Sigmoid colon (tissue), 7 donors: ENCODE measurements around the gene KCNJ12. TPM values are rescaled to one million over a fixed set of nuclear protein-coding genes. Genes with fewer than 3 reads are reported as not detected.
"Not testable (repeated sequence)": the region's sequence is repeated elsewhere in the genome, so short reads cannot be mapped to it uniquely, and the experiment has no call there.

Experiments
- DNase-seq: peaks from one replicate; pipeline ENCODE4 v3.0.0-alpha.2; 2019
- H3K27ac ChIP-seq, 4 donors: fragments of 200-600 bp; sonication (generic); one replicate each; pipeline ENCODE4 v1.5.1; 2016 to 2019; ENCODE audit warnings: mild to moderate bottlenecking in 1 of 4
- H3K27me3 ChIP-seq, 3 donors: fragments of 200-600 bp; sonication (generic); one replicate each; pipeline ENCODE4 v1.5.1; 2019; ENCODE audit warnings: mild to moderate bottlenecking in 1 of 3
- H3K36me3 ChIP-seq, 4 donors: fragments of 200-600 bp; sonication (generic); one replicate each; pipeline ENCODE4 v1.5.1; 2016 to 2019
- H3K4me1 ChIP-seq, 4 donors: fragments of 200-600 bp; sonication (generic); one replicate each; pipeline ENCODE4 v1.5.1; 2017 to 2019
- H3K4me3 ChIP-seq, 4 donors: fragments of 200-600 bp; sonication (generic); one replicate each; pipeline ENCODE4 v1.5.1; 2017 to 2019; ENCODE audit warnings: mild to moderate bottlenecking in 2 of 4, moderate library complexity in 1 of 4
- H3K9me3 ChIP-seq, 4 donors: fragments of 200-600 bp in 3 of 4; sonication (generic) in 3 of 4; one replicate each; pipeline versions ENCODE4 v1.5.1 to v1.6.1; 2013 to 2019
- CTCF ChIP-seq, 4 experiments: fragments of 450-650 bp in 3 of 4; fragments of 200-600 bp in 1 of 4; IDR thresholded peaks; one replicate each; pipeline ENCODE4 v1.5.1; 2016 to 2019; ENCODE audit warnings: antibody characterized with exemption in 4 of 4, mild to moderate bottlenecking in 3 of 4, moderate library complexity in 2 of 4
- EP300 ChIP-seq, 4 donors: sonication (generic); formaldehyde crosslinking; IDR thresholded peaks; one replicate each; pipeline ENCODE4 v1.6.1; 2017; ENCODE audit warnings: antibody characterized with exemption in 4 of 4
- POLR2A ChIP-seq, 2 donors: fragments of 450-650 bp; IDR thresholded peaks; one replicate each; pipeline ENCODE4 v1.6.1; 2016; ENCODE audit warnings: antibody characterized with exemption in 2 of 2, mild to moderate bottlenecking in 2 of 2, moderate library complexity in 2 of 2
- POLR2AphosphoS5 ChIP-seq, 4 donors: sonication (generic); formaldehyde crosslinking; IDR thresholded peaks; one replicate each; pipeline ENCODE4 v1.6.1; 2017; ENCODE audit warnings: antibody characterized with exemption in 4 of 4
- WGBS, 2 donors: extraction: QIAGEN DNeasy Blood & Tissue Kit; methylation state at CpG; one replicate each; pipeline ENCODE4 v1.1.7; 2013; 5-methylcytosine and 5-hydroxymethylcytosine counted together
- intact Hi-C: fragments of 100-400 bp; cut with DNase I; formaldehyde crosslinking; loops from one replicate; pipeline ENCODE4 v1.15.1; 2023
- polyA plus RNA-seq, 3 donors: library from polyadenylated mRNA; stranded (reverse); fragments of 200-250 nt; gene quantifications; one replicate each; pipeline ENCODE4 v1.2.3, GENCODE V29; 2013
- total RNA-seq, 4 donors: library from RNA; depleted of rRNA; stranded (reverse); fragments of >200 nt; gene quantifications; one replicate each; pipeline ENCODE4 v1.1.0, GENCODE V29; 2016
- donor health status: healthy with polysubstance abuse.
- donor health status: Bipolar disorder and iron deficiency.
- donor health status: healthy.

Gene KCNJ12
- total and polyA plus RNA-seq, 7 donors: 0.23 to 2.2 (median 0.60) TPM

- H3K27ac ChIP-seq, intact Hi-C loops, H3K4me3 ChIP-seq, H3K4me1 ChIP-seq, H3K27me3 ChIP-seq, H3K9me3 ChIP-seq, H3K36me3 ChIP-seq, DNase-seq: not testable (repeated sequence)
- 80 to 85% methylated on average over 3 of the region's 5 CpGs for WGBS, 2 donors
These were observed 62.8 kb downstream of the KCNJ12 start for GRCh38 chr17:21439015-21439336.

DNA sequence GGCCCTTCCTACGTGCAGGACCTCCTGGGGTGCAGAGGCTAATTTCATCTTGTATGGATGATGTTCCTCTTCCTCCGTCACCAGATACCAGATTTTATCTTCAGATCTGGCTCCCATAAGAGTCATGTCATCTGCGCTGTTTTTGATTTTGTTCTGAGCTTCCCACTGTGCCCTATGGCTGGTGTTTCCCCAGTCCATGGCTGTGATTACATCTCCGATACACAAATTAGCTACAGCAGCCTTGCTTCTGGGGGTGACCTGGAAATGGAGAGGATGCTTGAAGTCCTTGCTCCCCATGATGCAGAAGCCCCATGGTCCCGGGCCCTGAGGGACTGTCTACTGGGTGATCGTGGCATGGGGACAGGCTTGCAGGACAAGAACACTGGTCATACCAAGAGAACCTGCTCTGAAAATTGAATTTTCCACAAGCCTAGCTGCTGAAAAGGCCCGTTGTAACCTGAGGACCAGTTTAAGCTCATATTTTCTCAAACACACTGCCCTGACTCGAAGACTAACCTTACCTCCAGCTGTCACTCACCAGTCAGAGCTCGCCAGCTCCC is 69.0 kb downstream of the KCNJ12 start:
- Histone ChIP-seq H3K4me3 (no peak overlapping the region), H3K27me3 (no peaks in the 10 kb centered on the region), H3K27ac (no peak overlapping the region), H3K36me3 (no peaks in the 10 kb centered on the region), H3K4me1 (no peaks in the 10 kb centered on the region), H3K9me3 (no peaks in the 10 kb centered on the region)
- no peak for DNase-seq
- intact Hi-C loops: no loop called here
- WGBS, 2 donors: 84% methylated on average over 9 of the region's 9 CpGs
- TF ChIP-seq POLR2AphosphoS5 (IDR thresholded peaks at IDR 0.05) (no peak), POLR2A (IDR thresholded peaks at IDR 0.05) (no peak)

DNA sequence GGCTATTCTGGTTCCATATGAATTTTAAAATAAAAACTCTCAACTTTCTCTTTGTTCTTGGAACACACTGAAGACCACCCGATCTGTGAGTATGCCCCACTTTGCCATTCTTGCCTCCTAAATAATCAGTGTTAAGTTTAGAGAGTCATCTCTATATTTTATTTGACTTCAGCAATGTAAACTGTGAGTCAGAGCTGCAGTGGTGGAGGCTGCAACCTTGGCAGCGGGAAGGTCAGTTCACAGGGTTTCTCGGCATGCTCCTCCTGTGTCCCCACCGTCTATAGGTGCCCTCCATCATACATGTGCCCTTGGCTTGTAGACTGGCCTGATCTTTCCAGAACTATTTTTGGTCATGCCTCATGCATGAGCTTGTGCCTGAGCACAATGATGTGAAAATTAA is 71.4 kb downstream of the KCNJ12 start:
- H3K9me3 ChIP-seq, H3K4me3 ChIP-seq, H3K4me1 ChIP-seq, intact Hi-C loops, H3K27ac ChIP-seq, H3K36me3 ChIP-seq, DNase-seq, H3K27me3 ChIP-seq: not testable (repeated sequence)
- 77 to 90% methylated on average over 4 of the region's 4 CpGs for WGBS, 2 donors

DNA sequence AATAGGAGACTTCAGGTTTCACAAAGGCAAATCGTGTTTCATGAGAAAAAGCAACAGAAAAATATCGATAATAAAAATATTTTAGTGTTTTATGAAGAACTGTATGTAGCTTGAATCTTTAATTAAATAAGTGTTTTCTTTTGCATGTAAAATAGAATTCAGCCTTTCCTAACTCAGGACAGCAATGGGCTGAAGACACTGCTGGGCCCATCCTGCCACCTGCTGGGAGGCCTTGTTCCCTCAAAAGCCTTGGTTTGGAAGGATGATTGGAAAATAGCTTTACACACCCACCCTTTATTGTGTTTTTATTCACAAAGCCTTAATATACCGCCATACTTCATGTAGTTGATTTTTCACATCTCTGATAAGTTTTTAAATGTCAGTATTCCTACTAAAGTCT is 73.7 kb downstream of the KCNJ12 start:
- H3K4me3 ChIP-seq, H3K27me3 ChIP-seq, H3K36me3 ChIP-seq, H3K27ac ChIP-seq, DNase-seq, H3K9me3 ChIP-seq: not testable (repeated sequence)
- intact Hi-C loops: loop anchor here (5.0 kb wide), 2 partner anchors 168 to 323 kb away; partner anchors contain the start of genes DHRS7B and MAP2K3
- H3K4me1 ChIP-seq: peaks cover 0 to 14% (median 8%) of the 10 kb centered on the region in 4 donors
- TF ChIP-seq CTCF (IDR thresholded peaks at IDR 0.05): peak in 2 of 4 experiments; percentile 28 to 40
- WGBS, 2 donors: 54 to 79% methylated on average over 3 of the region's 3 CpGs

DNA sequence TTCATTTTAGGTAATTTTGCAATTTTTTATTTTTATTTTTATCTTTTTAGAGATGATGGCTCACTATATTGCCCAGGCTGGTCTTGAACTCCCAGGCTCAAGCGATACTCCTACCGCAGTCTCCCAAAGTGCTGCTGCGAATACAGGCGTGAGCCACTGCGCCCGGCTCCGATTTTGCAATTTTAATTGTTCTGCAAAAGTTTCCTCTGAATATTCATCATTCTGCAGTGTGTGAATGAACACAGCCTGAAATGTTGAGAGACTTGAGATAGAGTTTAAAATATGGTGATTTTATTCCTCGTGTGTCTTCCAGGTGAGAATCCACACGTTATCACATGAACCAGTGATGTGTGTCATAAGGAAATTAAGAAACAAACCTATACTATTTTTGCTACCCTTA is 75.8 kb downstream of the KCNJ12 start:
- no peaks in the 10 kb centered on the region for H3K36me3 ChIP-seq
- peaks cover 0 to 18% (median 11%) of the 10 kb centered on the region in 4 donors for H3K4me1 ChIP-seq
- H3K4me3 ChIP-seq: no peak overlapping the region
- no peak for DNase-seq
- 62 to 72% methylated on average over 9 of the region's 9 CpGs for WGBS, 2 donors
- intact Hi-C loops: loop anchor here (5.0 kb wide), 2 partner anchors 170 to 325 kb away; partner anchors contain the start of genes DHRS7B and MAP2K3
- no peaks in the 10 kb centered on the region for H3K9me3 ChIP-seq
- TF ChIP-seq CTCF (IDR thresholded peaks at IDR 0.05) (no peak), POLR2A (IDR thresholded peaks at IDR 0.05) (no peak), POLR2AphosphoS5 (IDR thresholded peaks at IDR 0.05) (no peak), EP300 (IDR thresholded peaks at IDR 0.05) (no peak)
- no peaks in the 10 kb centered on the region for H3K27me3 ChIP-seq
- H3K27ac ChIP-seq: no peak overlapping the region

DNA sequence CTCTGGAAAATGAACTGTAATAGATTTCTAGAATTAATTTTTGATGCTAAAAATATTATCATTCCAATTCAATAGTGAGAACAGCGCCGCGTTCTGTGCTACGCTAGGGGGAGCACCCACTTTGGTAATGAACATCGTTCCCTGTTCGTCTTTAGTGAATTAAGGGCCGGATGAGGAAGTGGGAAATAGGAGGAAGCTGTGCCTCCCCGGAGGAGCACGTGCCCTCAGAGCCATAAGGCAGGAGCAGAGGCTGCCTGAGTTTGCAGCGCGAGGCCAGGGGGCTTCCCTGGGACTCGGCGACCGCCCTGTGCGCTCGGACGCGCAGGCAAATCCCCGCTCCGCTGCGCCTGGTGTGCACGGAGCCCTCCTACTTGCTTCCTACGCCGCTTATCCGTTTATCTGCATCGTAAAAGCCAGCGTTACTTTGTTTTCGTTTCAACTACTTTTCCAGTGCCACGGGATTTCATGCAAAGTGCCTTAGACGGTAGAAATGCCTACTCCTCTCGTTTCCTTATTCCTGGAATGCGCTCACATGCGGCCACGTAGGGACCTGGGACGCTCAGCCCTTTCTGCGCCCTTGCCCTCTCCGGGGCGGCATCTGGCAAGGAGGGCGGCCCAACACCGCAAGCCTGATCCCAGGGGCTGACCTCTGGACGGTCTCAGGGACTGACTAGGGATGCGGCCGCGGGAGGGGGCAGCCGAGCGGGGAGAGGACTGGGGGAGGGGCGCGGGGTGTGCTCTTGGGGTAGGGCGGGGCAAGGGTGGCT is 76.4 kb downstream of the KCNJ12 start:
- peaks cover 0 to 18% (median 11%) of the 10 kb centered on the region in 4 donors for H3K4me1 ChIP-seq
- no peaks in the 10 kb centered on the region for H3K9me3 ChIP-seq
- TF ChIP-seq EP300 (IDR thresholded peaks at IDR 0.05): no peak
- TF ChIP-seq CTCF (IDR thresholded peaks at IDR 0.05): peak in 3 of 4 experiments; percentile 39 to 60 (median 40)
- TF ChIP-seq POLR2AphosphoS5 (IDR thresholded peaks at IDR 0.05): peak in 1 of 4 donors; percentile 46
- intact Hi-C loops: loop anchor here (5.0 kb wide), 2 partner anchors 170 to 325 kb away; partner anchors contain the start of genes DHRS7B and MAP2K3
- peak; percentile 80 for DNase-seq
- peak overlapping the region in 3 of 4 donors; percentile 33 to 40 (median 37) for H3K4me3 ChIP-seq
- 13 to 36% methylated on average over 49 of the region's 49 CpGs for WGBS, 2 donors
- H3K27me3 ChIP-seq: no peaks in the 10 kb centered on the region
- no peaks in the 10 kb centered on the region for H3K36me3 ChIP-seq
- H3K27ac ChIP-seq: peak overlapping the region in 1 of 4 donors; percentile 21
